Epithelial cell of proximal tubule (primary cell): ENCODE data around the gene ZBED4. TPM values are rescaled to one million over a fixed set of nuclear protein-coding genes. Genes with fewer than 3 reads are reported as not detected.

Experiments used
- DNase-seq: peaks from one replicate; pipeline ENCODE4 v3.0.0-alpha.2; 2011; ENCODE audit warnings: low read depth
- H3K4me3 ChIP-seq: 2 replicates; pipeline ENCODE4 v1.5.1; 2011; ENCODE audit warnings: low read depth, mild to moderate bottlenecking, low read length
- total RNA-seq: library from RNA; depleted of rRNA; stranded (reverse); fragments of >200 nt; gene quantifications from 2 replicates; pipeline ENCODE4 v1.2.3, GENCODE V29; 2015
- TF ChIP-seq, protein P1 (sequence below): conservative IDR thresholded peaks from 2 replicates; pipeline ENCODE4 v1.5.1; 2012; ENCODE audit warnings: low read depth, mild to moderate bottlenecking, low read length

The ZBED4 gene
- total RNA-seq, 1 donor from 2014 or later: 14.5 TPM

DNA sequence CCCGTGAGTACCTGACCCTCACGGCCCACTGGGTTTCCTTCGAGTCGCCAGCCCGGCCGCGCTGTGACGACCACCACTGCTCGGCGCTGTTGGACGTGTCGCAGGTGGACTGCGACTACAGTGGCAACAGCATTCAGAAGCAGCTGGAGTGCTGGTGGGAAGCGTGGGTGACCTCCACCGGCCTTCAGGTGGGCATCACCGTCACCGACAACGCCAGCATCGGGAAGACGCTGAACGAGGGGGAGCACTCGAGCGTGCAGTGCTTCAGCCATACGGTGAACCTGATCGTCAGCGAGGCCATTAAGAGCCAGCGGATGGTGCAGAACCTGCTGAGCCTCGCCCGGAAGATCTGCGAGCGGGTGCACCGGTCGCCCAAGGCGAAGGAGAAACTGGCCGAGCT, 32.2 kb downstream of the ZBED4 start:
- H3K4me3 ChIP-seq: no peak overlapping the region
- DNase-seq: no peak
- TF ChIP-seq, protein P1, sequence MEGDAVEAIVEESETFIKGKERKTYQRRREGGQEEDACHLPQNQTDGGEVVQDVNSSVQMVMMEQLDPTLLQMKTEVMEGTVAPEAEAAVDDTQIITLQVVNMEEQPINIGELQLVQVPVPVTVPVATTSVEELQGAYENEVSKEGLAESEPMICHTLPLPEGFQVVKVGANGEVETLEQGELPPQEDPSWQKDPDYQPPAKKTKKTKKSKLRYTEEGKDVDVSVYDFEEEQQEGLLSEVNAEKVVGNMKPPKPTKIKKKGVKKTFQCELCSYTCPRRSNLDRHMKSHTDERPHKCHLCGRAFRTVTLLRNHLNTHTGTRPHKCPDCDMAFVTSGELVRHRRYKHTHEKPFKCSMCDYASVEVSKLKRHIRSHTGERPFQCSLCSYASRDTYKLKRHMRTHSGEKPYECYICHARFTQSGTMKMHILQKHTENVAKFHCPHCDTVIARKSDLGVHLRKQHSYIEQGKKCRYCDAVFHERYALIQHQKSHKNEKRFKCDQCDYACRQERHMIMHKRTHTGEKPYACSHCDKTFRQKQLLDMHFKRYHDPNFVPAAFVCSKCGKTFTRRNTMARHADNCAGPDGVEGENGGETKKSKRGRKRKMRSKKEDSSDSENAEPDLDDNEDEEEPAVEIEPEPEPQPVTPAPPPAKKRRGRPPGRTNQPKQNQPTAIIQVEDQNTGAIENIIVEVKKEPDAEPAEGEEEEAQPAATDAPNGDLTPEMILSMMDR: no peak

DNA sequence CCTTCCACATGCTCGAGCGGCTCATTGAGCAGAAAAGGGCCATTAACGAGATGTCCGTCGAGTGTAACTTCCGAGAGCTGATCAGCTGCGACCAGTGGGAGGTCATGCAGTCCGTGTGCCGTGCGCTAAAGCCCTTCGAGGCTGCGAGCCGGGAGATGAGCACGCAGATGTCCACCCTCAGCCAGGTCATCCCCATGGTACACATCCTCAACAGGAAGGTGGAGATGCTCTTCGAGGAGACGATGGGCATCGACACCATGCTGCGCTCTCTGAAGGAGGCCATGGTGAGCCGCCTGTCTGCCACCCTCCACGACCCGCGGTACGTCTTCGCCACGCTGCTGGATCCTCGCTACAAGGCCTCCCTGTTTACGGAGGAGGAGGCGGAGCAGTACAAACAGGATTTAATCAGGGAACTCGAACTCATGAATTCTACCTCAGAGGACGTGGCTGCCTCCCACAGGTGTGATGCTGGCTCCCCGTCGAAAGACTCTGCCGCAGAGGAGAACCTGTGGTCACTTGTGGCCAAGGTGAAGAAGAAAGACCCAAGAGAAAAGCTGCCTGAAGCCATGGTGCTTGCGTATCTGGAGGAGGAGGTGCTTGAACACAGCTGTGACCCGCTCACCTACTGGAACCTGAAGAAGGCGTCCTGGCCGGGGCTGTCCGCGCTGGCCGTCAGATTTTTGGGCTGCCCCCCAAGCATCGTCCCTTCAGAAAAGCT, 32.9 kb downstream of the ZBED4 start:
- TF ChIP-seq, protein P1: no peak
- no peak for DNase-seq
- no peak overlapping the region for H3K4me3 ChIP-seq

DNA sequence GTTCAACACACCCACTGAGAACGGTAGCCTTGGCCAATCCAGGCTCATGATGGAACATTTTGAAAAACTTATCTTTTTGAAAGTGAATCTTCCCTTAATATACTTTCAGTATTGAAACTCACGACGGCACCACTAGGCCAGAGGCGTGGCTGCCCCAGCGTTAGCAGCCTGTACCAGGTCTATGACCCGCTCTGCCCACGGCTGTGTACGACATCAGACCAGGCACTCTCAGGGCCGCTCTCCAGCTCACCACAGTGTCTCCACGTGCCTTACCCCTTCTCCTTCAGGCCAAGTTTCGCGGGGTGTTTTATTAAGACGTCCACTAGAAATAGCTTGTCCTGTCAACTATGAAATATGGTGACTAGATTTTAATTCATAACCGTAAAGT, 33.4 kb downstream of the ZBED4 start:
- DNase-seq: no peak

DNA sequence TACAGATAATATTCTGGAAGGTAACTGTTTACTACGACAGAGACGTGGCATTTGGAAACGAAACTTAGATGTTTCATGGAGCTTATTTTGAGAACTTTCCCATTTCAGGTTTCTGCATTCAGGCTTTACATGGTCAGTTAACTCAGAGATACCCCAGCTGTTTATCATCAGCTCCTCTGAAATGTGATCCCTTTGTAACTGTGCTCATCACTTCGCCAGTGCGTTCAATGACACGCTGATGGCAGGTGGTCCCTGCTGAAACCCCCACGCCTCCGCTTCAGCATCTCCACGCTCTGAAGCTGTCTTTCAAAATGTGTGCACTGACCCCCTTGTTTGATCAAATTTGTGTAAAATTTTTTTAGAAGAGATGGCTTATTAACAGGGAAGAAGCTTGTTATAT, 34.1 kb downstream of the ZBED4 start:
- no peak for DNase-seq
- TF ChIP-seq, protein P1: no peak

More for the DNA sequence above, 33.4 kb downstream of the ZBED4 start:
- TF ChIP-seq, protein P1: no peak
- H3K4me3 ChIP-seq: no peak overlapping the region

GRCh38 chr22:49889071-49889470, 35.4 kb downstream of the ZBED4 start:
- TF ChIP-seq, protein P1: no peak
- no peak for DNase-seq
- no peak overlapping the region for H3K4me3 ChIP-seq

More for the DNA sequence above, 34.1 kb downstream of the ZBED4 start:
- no peak overlapping the region for H3K4me3 ChIP-seq

DNA sequence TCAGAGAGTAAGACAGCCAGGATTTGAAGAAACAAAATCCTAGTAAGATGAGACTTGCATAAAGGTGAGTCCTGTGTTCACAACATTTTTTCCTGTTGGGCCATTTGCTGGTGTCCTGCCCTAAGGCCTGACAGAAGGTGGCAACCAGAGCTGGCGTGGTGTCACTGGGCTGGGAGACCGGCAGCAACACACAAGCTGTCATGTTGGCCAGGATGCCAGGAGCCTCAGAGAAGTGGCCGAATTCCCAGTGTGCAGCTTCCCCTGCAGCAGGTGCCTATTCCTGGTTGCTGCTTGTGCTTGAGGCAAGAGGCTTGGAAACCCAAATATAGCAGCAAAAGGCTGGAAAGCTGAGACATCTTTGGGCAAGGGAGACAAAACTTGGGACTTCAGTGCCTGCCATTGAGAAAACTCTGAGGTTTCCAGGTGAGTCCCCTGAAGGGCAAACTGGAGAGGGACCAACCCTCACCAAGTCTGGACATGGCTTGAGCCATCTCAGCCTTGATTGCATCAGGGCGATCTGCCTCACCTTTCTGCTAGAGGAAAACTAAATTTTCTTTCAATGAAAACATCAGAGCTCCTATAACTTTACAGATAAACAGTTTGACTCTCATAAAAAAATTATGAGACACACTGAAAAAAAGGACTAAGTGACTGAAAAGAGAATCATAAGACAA, 38.7 kb downstream of the ZBED4 start:
- no peak for DNase-seq

More for the DNA sequence above, 38.7 kb downstream of the ZBED4 start:
- no peak overlapping the region for H3K4me3 ChIP-seq
- TF ChIP-seq, protein P1: no peak
